ENCODE measurements around the gene APRT.

Gene APRT

DNA sequence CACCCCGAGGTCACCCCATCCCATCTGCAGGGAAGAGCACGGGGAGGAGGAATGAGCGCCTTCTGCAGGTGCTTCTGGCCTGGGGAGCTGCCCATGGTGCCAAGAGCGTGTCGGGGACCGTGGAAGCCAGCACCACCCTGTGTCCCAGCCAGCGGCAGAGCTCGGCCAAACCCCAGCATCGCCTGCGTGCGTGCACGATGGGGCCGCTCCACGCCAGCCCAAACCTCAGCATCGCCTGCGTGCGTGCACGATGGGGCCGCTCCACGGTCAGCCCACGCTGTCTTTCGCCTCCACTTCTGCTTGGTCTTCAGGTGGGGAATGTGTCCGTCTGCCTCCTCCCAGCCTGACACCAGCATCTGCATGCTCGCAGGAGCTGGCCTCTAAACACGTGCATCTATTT is 31.1 kb upstream of the APRT start:
- TF ChIP-seq EP300 (IDR thresholded peaks at IDR 0.05; ENCODE audit: borderline replicate concordance), result no peak
- no peak for TF ChIP-seq MAX (IDR thresholded peaks at IDR 0.05)
- no peak for TF ChIP-seq TEAD4 (IDR thresholded peaks at IDR 0.05)
- no peak for TF ChIP-seq CEBPB (IDR thresholded peaks at IDR 0.05)
- TF ChIP-seq REST (IDR thresholded peaks at IDR 0.05; ENCODE audit: low read depth), result no peak
- no peak for TF ChIP-seq YY1 (IDR thresholded peaks at IDR 0.05; ENCODE audit: low read depth)
- TF ChIP-seq TAF1 (IDR thresholded peaks at IDR 0.05; ENCODE audit: low read depth), result no peak
- TF ChIP-seq USF1 (IDR thresholded peaks at IDR 0.05), result no peak

GRCh38 chr16:88842308-88842756 is 30.6 kb upstream of the APRT start:
- TF ChIP-seq CEBPB (IDR thresholded peaks at IDR 0.05), result no peak
- TF ChIP-seq REST (IDR thresholded peaks at IDR 0.05; ENCODE audit: low read depth), result no peak
- no peak for TF ChIP-seq TAF1 (IDR thresholded peaks at IDR 0.05; ENCODE audit: low read depth)
- no peak for TF ChIP-seq EGR1 (IDR thresholded peaks at IDR 0.05)
- no peak for TF ChIP-seq TEAD4 (IDR thresholded peaks at IDR 0.05)
- TF ChIP-seq EP300 (IDR thresholded peaks at IDR 0.05; ENCODE audit: borderline replicate concordance), result no peak
- TF ChIP-seq CREB1 (IDR thresholded peaks at IDR 0.05; ENCODE audit: low read depth), result no peak
- no peak for TF ChIP-seq RAD21 (IDR thresholded peaks at IDR 0.05; ENCODE audit: low read depth)
- TF ChIP-seq MAX (IDR thresholded peaks at IDR 0.05), result no peak
- no peak for TF ChIP-seq TCF12 (IDR thresholded peaks at IDR 0.05; ENCODE audit: low read depth)
- no peak for TF ChIP-seq USF1 (IDR thresholded peaks at IDR 0.05)

DNA sequence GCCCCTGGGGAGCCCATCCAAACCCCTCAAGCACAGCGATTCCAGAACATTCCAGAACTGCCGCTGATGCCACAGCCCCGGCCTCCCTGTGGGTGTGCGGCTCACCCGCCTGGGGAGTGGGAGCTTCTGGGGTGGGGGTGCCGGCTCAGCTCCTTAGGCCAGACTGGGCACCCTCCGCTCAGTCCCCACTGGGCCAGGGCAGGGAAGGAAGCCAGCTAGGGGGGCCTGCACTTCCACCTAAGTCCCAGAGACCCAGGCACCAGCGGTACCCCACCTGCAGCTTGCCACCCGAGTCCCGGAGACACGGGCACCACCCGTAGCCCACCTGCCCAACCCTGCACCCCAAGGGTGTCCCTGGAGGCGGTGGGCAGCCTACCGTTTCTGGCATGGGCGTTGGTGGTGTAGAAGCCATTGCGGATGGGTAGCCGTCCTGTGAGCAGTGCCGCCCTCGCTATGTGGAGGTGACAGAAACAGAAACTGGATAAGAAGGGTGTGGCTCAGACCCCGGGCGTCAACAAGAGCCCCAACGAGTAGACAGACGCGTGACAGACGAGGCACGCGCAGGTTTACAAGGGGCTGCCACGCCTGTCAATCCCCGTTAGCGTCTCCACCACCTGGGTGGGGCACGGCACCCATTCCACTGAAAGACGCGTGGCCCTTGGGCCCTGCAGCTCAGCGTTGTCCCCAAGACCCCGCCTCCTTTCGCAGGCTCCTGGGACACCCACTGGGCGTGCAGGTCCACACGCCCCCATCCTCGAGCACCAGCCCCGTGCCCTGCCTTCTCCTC is 30.0 kb upstream of the APRT start:
- TF ChIP-seq EGR1 (IDR thresholded peaks at IDR 0.05) (no peak), ZBTB7A (IDR thresholded peaks at IDR 0.05; ENCODE audit: low read depth) (no peak), FOXM1 (IDR thresholded peaks at IDR 0.05; ENCODE audit: borderline replicate concordance, low read depth) (no peak), MAX (IDR thresholded peaks at IDR 0.05) (no peak), USF1 (IDR thresholded peaks at IDR 0.05) (no peak), REST (IDR thresholded peaks at IDR 0.05; ENCODE audit: low read depth) (no peak), YY1 (IDR thresholded peaks at IDR 0.05; ENCODE audit: low read depth) (no peak), TEAD4 (IDR thresholded peaks at IDR 0.05) (no peak), TAF1 (IDR thresholded peaks at IDR 0.05; ENCODE audit: low read depth) (no peak), EP300 (IDR thresholded peaks at IDR 0.05; ENCODE audit: borderline replicate concordance) (no peak), NFIC (IDR thresholded peaks at IDR 0.05) (no peak), CEBPB (IDR thresholded peaks at IDR 0.05) (no peak), TCF12 (IDR thresholded peaks at IDR 0.05; ENCODE audit: low read depth) (no peak), RAD21 (IDR thresholded peaks at IDR 0.05; ENCODE audit: low read depth) (no peak), CREB1 (IDR thresholded peaks at IDR 0.05; ENCODE audit: low read depth) (no peak)

All from Ishikawa (cell line).